Astrocyte (in vitro differentiated cells and primary cell): ENCODE measurements around the gene CARD8. TPM values are rescaled to one million over a fixed set of nuclear protein-coding genes. Genes with fewer than 3 reads are reported as not detected.

Source experiments
- DNase-seq: peaks from one replicate; pipeline ENCODE4 v3.0.0-alpha.2; 2010; ENCODE audit warnings: low read depth
- FAIRE-seq: peaks from 2 replicates; lab custom pipeline; 2011; peaks lifted over from hg19 to GRCh38; lab: Jason Lieb, UNC
- H2AFZ ChIP-seq: 2 replicates; pipeline ENCODE4 v1.6.0; 2012; ENCODE audit warnings: low read depth, low read length, inconsistent platforms
- H3K27ac ChIP-seq: 2 replicates; pipeline ENCODE4 v1.5.1; 2011; ENCODE audit warnings: low read depth, low read length, inconsistent platforms
- H3K27me3 ChIP-seq: 2 replicates; pipeline ENCODE4 v1.6.0; 2011; ENCODE audit warnings: low read length, inconsistent platforms; ENCODE audit not compliant: insufficient read depth
- H3K36me3 ChIP-seq: 2 replicates; pipeline ENCODE4 v1.5.1; 2011; ENCODE audit warnings: low read length, inconsistent platforms; ENCODE audit not compliant: insufficient read depth
- H3K4me1 ChIP-seq: 2 replicates; pipeline ENCODE4 v1.5.1; 2011; ENCODE audit warnings: low read length, inconsistent platforms; ENCODE audit not compliant: insufficient read depth
- H3K4me2 ChIP-seq: 2 replicates; pipeline ENCODE4 v1.6.0; 2012; ENCODE audit warnings: low read length, inconsistent platforms
- H3K4me3 ChIP-seq: 2 replicates; pipeline ENCODE4 v1.5.1; 2011; ENCODE audit warnings: low read depth, mild to moderate bottlenecking, low read length, inconsistent platforms; ENCODE audit not compliant: insufficient read depth
- H3K79me2 ChIP-seq: 2 replicates; pipeline ENCODE4 v1.6.0; 2012; ENCODE audit warnings: mild to moderate bottlenecking, low read length, inconsistent platforms; ENCODE audit not compliant: insufficient read depth
- H3K9ac ChIP-seq: 2 replicates; pipeline ENCODE4 v1.6.0; 2012; ENCODE audit warnings: mild to moderate bottlenecking, low read length, inconsistent platforms
- H3K9me3 ChIP-seq: 2 replicates; pipeline ENCODE4 v1.5.1; 2012; ENCODE audit warnings: low read depth, mild to moderate bottlenecking, low read length, inconsistent platforms; ENCODE audit not compliant: insufficient read depth
- H4K20me1 ChIP-seq: 2 replicates; pipeline ENCODE4 v1.6.0; 2012; ENCODE audit warnings: low read length, inconsistent platforms; ENCODE audit not compliant: insufficient read depth
- H3K27ac Mint-ChIP-seq: one replicate; pipeline ENCODE4 v1.8.0; 2021; ENCODE audit warnings: mild to moderate bottlenecking, mixed read lengths; ENCODE audit not compliant: unreplicated experiment
- H3K27me3 Mint-ChIP-seq: one replicate; pipeline ENCODE4 v1.8.0; 2021; ENCODE audit warnings: low read depth, mixed read lengths; ENCODE audit not compliant: unreplicated experiment
- H3K36me3 Mint-ChIP-seq: one replicate; pipeline ENCODE4 v1.8.0; 2021; ENCODE audit warnings: low read depth, mixed read lengths; ENCODE audit not compliant: unreplicated experiment
- H3K4me1 Mint-ChIP-seq: one replicate; pipeline ENCODE4 v1.8.0; 2021; ENCODE audit warnings: low read depth, mixed read lengths; ENCODE audit not compliant: unreplicated experiment
- H3K4me3 Mint-ChIP-seq: one replicate; pipeline ENCODE4 v1.8.0; 2021; ENCODE audit warnings: mild to moderate bottlenecking, moderate library complexity, mixed read lengths; ENCODE audit not compliant: unreplicated experiment
- H3K9me3 Mint-ChIP-seq: one replicate; pipeline ENCODE4 v1.8.0; 2021; ENCODE audit warnings: mild to moderate bottlenecking, mixed read lengths; ENCODE audit not compliant: unreplicated experiment
- CTCF ChIP-seq: IDR thresholded peaks from 2 replicates; pipeline ENCODE4 v1.5.1; 2011; ENCODE audit warnings: low read depth, mild to moderate bottlenecking, inconsistent platforms, low read length, moderate library complexity; ENCODE audit not compliant: insufficient read depth
- EZH2 ChIP-seq: IDR thresholded peaks from 2 replicates; pipeline ENCODE4 v1.6.1; 2012; ENCODE audit warnings: mild to moderate bottlenecking, low read length, inconsistent platforms; ENCODE audit not compliant: insufficient read depth
- total RNA-seq: library from RNA; stranded (reverse); gene quantifications from 2 replicates; pipeline ENCODE4 v1.2.1, GENCODE V29; 2021

The CARD8 gene
- total RNA-seq, 1 donor from 2014 or later, result 26.3 TPM

- Histone ChIP-seq H3K27ac (no peak overlapping the region), H3K9ac (no peak overlapping the region), H3K36me3 (peaks cover 3% of the 10 kb centered on the region), H2AFZ (no peak overlapping the region), H3K4me2 (no peak overlapping the region), H4K20me1 (no peaks in the 10 kb centered on the region), H3K27me3 (no peaks in the 10 kb centered on the region), H3K9me3 (no peaks in the 10 kb centered on the region), H3K4me3 (no peak overlapping the region), H3K79me2 (peaks cover 13% of the 10 kb centered on the region), H3K4me1 (peaks cover under 1% of the 10 kb centered on the region)
- Mint-ChIP-seq H3K36me3 (peaks cover 2% of the 10 kb centered on the region), H3K27ac (no peak overlapping the region), H3K4me3 (no peak overlapping the region), H3K4me1 (peaks cover 3% of the 10 kb centered on the region), H3K27me3 (no peaks in the 10 kb centered on the region), H3K9me3 (no peaks in the 10 kb centered on the region)
- DNase-seq, result no peak
- TF ChIP-seq EZH2, result no peak
- TF ChIP-seq CTCF, result no peak
- FAIRE-seq, result no peak
These were observed 6.2 kb downstream of the CARD8 start for GRCh38 chr19:48249502-48250014.

GRCh38 chr19:48248081-48248833, 7.5 kb downstream of the CARD8 start:
- no peaks in the 10 kb centered on the region for H3K27me3 Mint-ChIP-seq
- no peaks in the 10 kb centered on the region for H3K9me3 Mint-ChIP-seq
- H3K36me3 Mint-ChIP-seq, result no peaks in the 10 kb centered on the region
- H3K4me1 ChIP-seq, result peaks cover 4% of the 10 kb centered on the region
- no peak overlapping the region for H3K4me2 ChIP-seq
- H4K20me1 ChIP-seq, result no peaks in the 10 kb centered on the region
- DNase-seq (no peak), FAIRE-seq (no peak)
- no peak overlapping the region for H3K4me3 Mint-ChIP-seq
- H2AFZ ChIP-seq, result no peak overlapping the region
- no peaks in the 10 kb centered on the region for H3K27me3 ChIP-seq
- H3K36me3 ChIP-seq, result peaks cover 3% of the 10 kb centered on the region
- no peak overlapping the region for H3K27ac ChIP-seq
- TF ChIP-seq EZH2 (no peak), CTCF (no peak)
- no peak overlapping the region for H3K4me3 ChIP-seq
- peaks cover 8% of the 10 kb centered on the region for H3K4me1 Mint-ChIP-seq
- peaks cover 4% of the 10 kb centered on the region for H3K79me2 ChIP-seq
- no peaks in the 10 kb centered on the region for H3K9me3 ChIP-seq
- no peak overlapping the region for H3K27ac Mint-ChIP-seq
- no peak overlapping the region for H3K9ac ChIP-seq

- no peak overlapping the region for H3K4me3 Mint-ChIP-seq
These were observed 8.5 kb downstream of the CARD8 start for GRCh38 chr19:48247212-48247611.

More at GRCh38 chr19:48247212-48247611, 8.5 kb downstream of the CARD8 start:
- no peak overlapping the region for H3K4me3 ChIP-seq
- FAIRE-seq (no peak), DNase-seq (no peak)
- peaks cover 4% of the 10 kb centered on the region for H3K4me1 ChIP-seq
- no peak overlapping the region for H2AFZ ChIP-seq
- Mint-ChIP-seq H3K9me3 (no peaks in the 10 kb centered on the region), H3K4me1 (peaks cover 8% of the 10 kb centered on the region), H3K27me3 (no peaks in the 10 kb centered on the region), H3K27ac (no peak overlapping the region), H3K36me3 (no peaks in the 10 kb centered on the region)
- no peaks in the 10 kb centered on the region for H3K27me3 ChIP-seq
- no peak overlapping the region for H3K9ac ChIP-seq
- TF ChIP-seq CTCF, result no peak
- no peak for TF ChIP-seq EZH2
- no peak overlapping the region for H3K27ac ChIP-seq
- no peaks in the 10 kb centered on the region for H3K79me2 ChIP-seq
- H3K36me3 ChIP-seq, result peaks cover 3% of the 10 kb centered on the region
- no peak overlapping the region for H3K4me2 ChIP-seq
- H3K9me3 ChIP-seq, result no peaks in the 10 kb centered on the region
- no peaks in the 10 kb centered on the region for H4K20me1 ChIP-seq
